GM12878 (cell line): ENCODE results near the gene GSK3A. TPM values are rescaled to one million over a fixed set of nuclear protein-coding genes. Genes with fewer than 3 reads are reported as not detected.

Experiments
- ATAC-seq: fragments of 200-7000 bp; cut with Tn5 transposase; 3 replicates; pipeline ENCODE4 v1.9.1; 2020; ENCODE audit warnings: mild to moderate bottlenecking, moderate library complexity
- BruUV-seq: library from RNA; stranded (reverse); fragments of 400-500 nt; replicated peaks from 2 replicates; lab custom pipeline; 2021; lab: Mats Ljungman, UMichigan
- CTCF ChIA-PET: fragments of 300-600 bp; sonication (Branson Sonifier 250); formaldehyde crosslinking; extraction: SDS; loops from one replicate; lab custom pipeline; 2021; ENCODE audit warnings: inconsistent platforms; lab: Yijun Ruan, JAX
- POLR2A ChIA-PET: fragments of 350-600 bp; formaldehyde crosslinking; extraction: SDS; loops from one replicate; lab custom pipeline; 2021; ENCODE audit warnings: inconsistent platforms; lab: Charles Lee
- RAD21 ChIA-PET: fragments of 300-600 bp; sonication (Branson Sonifier 250); formaldehyde crosslinking; loops from one replicate; lab custom pipeline; 2023; ENCODE audit warnings: antibody characterized with exemption; ENCODE audit not compliant: unreplicated experiment; lab: Charles Lee
- SMC1A ChIA-PET: fragments of 300-600 bp; sonication (Branson Sonifier 250); formaldehyde crosslinking; loops from one replicate; lab custom pipeline; 2023; ENCODE audit not compliant: unreplicated experiment, uncharacterized antibody; lab: Charles Lee
- DNase-seq: peaks from one replicate; pipeline ENCODE4 v3.0.0-alpha.2; 2011; ENCODE audit warnings: low read depth, low spot score
- FAIRE-seq: peaks from 3 replicates; lab custom pipeline; 2011; peaks lifted over from hg19 to GRCh38; lab: Jason Lieb, UNC
- H2AFZ ChIP-seq: 2 replicates; pipeline ENCODE4 v1.6.0; 2011; ENCODE audit warnings: low read depth, low read length, control low read depth; ENCODE audit not compliant: control insufficient read depth
- H3K27ac ChIP-seq: 2 replicates; pipeline ENCODE4 v1.5.1; 2011; ENCODE audit warnings: control low read depth; ENCODE audit not compliant: control insufficient read depth, insufficient read depth
- H3K27me3 ChIP-seq, 2 experiments: replicated peaks in 1 of 2; 2 replicates each; pipeline versions ENCODE4 v1.6.0 to v1.6.1; 2011; ENCODE audit warnings: low read length in 1 of 2; ENCODE audit not compliant: control insufficient read depth in 2 of 2, insufficient read depth in 2 of 2
- H3K36me3 ChIP-seq, 2 experiments: 2 replicates each; pipeline ENCODE4 v1.5.1; 2011; ENCODE audit warnings: low read length in 1 of 2; ENCODE audit not compliant: control insufficient read depth in 2 of 2, insufficient read depth in 2 of 2
- H3K4me1 ChIP-seq: 2 replicates; pipeline ENCODE4 v1.6.1; 2011; ENCODE audit warnings: mild to moderate bottlenecking, low read length, moderate library complexity, mixed read lengths; ENCODE audit not compliant: control insufficient read depth, insufficient read depth
- H3K4me2 ChIP-seq: 2 replicates; pipeline ENCODE4 v1.6.0; 2011; ENCODE audit warnings: control low read depth; ENCODE audit not compliant: control insufficient read depth, insufficient read depth
- H3K4me3 ChIP-seq: fragments of 200-600 bp; sonication (generic); 2 replicates; pipeline ENCODE4 v1.5.1; 2016
- H3K79me2 ChIP-seq: 2 replicates; pipeline ENCODE4 v1.6.0; 2011; ENCODE audit warnings: low read length; ENCODE audit not compliant: control insufficient read depth, insufficient read depth
- H3K9ac ChIP-seq: 2 replicates; pipeline ENCODE4 v1.8.0; 2011; ENCODE audit warnings: low read length, control low read depth, mixed read lengths; ENCODE audit not compliant: control insufficient read depth, insufficient read depth
- H3K9me3 ChIP-seq: replicated peaks from 3 replicates; pipeline ENCODE4 v1.5.1; 2011; ENCODE audit warnings: mild to moderate bottlenecking, low read length; ENCODE audit not compliant: control insufficient read depth, insufficient read depth
- H4K20me1 ChIP-seq: 2 replicates; pipeline ENCODE4 v1.6.0; 2011; ENCODE audit not compliant: control insufficient read depth, insufficient read depth
- CREB1 ChIP-seq: IDR thresholded peaks from 2 replicates; pipeline ENCODE4 v1.6.1; 2012; ENCODE audit warnings: low read depth, mild to moderate bottlenecking, inconsistent platforms
- EED ChIP-seq: sonication (generic); IDR thresholded peaks from 2 replicates; pipeline ENCODE4 v1.6.1; 2016; ENCODE audit warnings: antibody characterized with exemption, low read depth
- FOXK2 ChIP-seq: fragments of 450-650 bp; IDR thresholded peaks from 2 replicates; pipeline ENCODE4 v1.6.1; 2017; ENCODE audit warnings: mild to moderate bottlenecking, moderate library complexity
- HCFC1 ChIP-seq: fragments of 150-350 bp; IDR thresholded peaks from 2 replicates; pipeline ENCODE4 v1.6.1; 2014; ENCODE audit warnings: low read length
- HDAC2 ChIP-seq: fragments of 200-600 bp; sonication (generic); IDR thresholded peaks from 2 replicates; pipeline ENCODE4 v1.6.1; 2017
- JUND ChIP-seq: IDR thresholded peaks from 2 replicates; pipeline ENCODE4 v1.6.1; 2012; ENCODE audit warnings: low read depth, mild to moderate bottlenecking, low read length, improper control_type of control experiment, moderate library complexity
- PAX5 ChIP-seq: IDR thresholded peaks from 2 replicates; pipeline ENCODE4 v1.6.1; 2011; ENCODE audit warnings: low read depth, low read length, borderline replicate concordance
- PML ChIP-seq: IDR thresholded peaks from 2 replicates; pipeline ENCODE4 v1.6.1; 2012; ENCODE audit warnings: low read length, inconsistent platforms
- POLR2A ChIP-seq: IDR thresholded peaks from 2 replicates; pipeline ENCODE4 v1.6.1; 2011; ENCODE audit warnings: low read depth, mild to moderate bottlenecking, low read length
- SPI1 ChIP-seq: IDR thresholded peaks from 2 replicates; pipeline ENCODE4 v1.6.1; 2011; ENCODE audit warnings: low read depth, mild to moderate bottlenecking, low read length, moderate library complexity, borderline replicate concordance; ENCODE audit not compliant: insufficient read depth
- WGBS: methylation state at CpG from one replicate; pipeline ENCODE4 v1.1.6; 2016; ENCODE audit warnings: low lambda C conversion rate; ENCODE audit not compliant: insufficient replicate concordance, insufficient coverage; ENCODE audit errors: missing lambda C conversion rate; 5-methylcytosine and 5-hydroxymethylcytosine counted together
- in situ Hi-C: fragments of 300-500 bp; cut with MboI; formaldehyde crosslinking; loops from 9 replicates; pipeline ENCODE4 v1.14.3; 2018; ENCODE audit warnings: mixed read lengths
- intact Hi-C: fragments of 100-400 bp; cut with micrococcal nuclease; formaldehyde crosslinking; loops from one replicate; pipeline ENCODE4 v1.14.2; 2022; ENCODE audit not compliant: unreplicated experiment
- polyA plus RNA-seq, 11 experiments: library from polyadenylated mRNA; depleted of rRNA in 4 of 11; unstranded in 6 of 11; stranded (reverse) in 5 of 11; fragments of >200 nt; fragmentation: Nextera tagmentation in 4 of 11; fragmentation: Illumina TruSeq in 1 of 11; extraction: Ambion mirVana in 4 of 11; extraction: Trizol in 1 of 11; gene quantifications; 1 replicate in 1 of 11; 2 replicates in 10 of 11; pipeline versions ENCODE4 v1.2.1 to v1.2.3, GENCODE V29; 2011 to 2016; ENCODE audit warnings: inconsistent platforms in 2 of 11, missing spikeins in 2 of 11, low read depth in 1 of 11
- total RNA-seq, 4 experiments: library from RNA; depleted of rRNA in 3 of 4; stranded (reverse); fragments of >200 nt in 3 of 4; fragmentation: Illumina TruSeq in 1 of 4; extraction: Trizol in 1 of 4; gene quantifications; 2 replicates each; pipeline versions ENCODE4 v1.2.1 to v1.2.3, GENCODE V29; 2013 to 2021
- TF ChIP-seq, protein P1 (sequence below): fragments of 450-650 bp; formaldehyde crosslinking; IDR thresholded peaks from 2 replicates; pipeline ENCODE4 v1.4.0; 2022; ENCODE audit warnings: mild to moderate bottlenecking, moderate library complexity
- TF ChIP-seq, protein P2 (sequence below): IDR thresholded peaks from 2 replicates; pipeline ENCODE4 v1.6.1; 2012; ENCODE audit warnings: mild to moderate bottlenecking, low read depth, low read length

GSK3A gene
- total and polyA plus RNA-seq, 10 of the 15 experiments (the other 5 are each of a cell fraction or from before 2014, with no cell fraction given) = 1.00 to 47.9 (median 15.2) TPM

DNA sequence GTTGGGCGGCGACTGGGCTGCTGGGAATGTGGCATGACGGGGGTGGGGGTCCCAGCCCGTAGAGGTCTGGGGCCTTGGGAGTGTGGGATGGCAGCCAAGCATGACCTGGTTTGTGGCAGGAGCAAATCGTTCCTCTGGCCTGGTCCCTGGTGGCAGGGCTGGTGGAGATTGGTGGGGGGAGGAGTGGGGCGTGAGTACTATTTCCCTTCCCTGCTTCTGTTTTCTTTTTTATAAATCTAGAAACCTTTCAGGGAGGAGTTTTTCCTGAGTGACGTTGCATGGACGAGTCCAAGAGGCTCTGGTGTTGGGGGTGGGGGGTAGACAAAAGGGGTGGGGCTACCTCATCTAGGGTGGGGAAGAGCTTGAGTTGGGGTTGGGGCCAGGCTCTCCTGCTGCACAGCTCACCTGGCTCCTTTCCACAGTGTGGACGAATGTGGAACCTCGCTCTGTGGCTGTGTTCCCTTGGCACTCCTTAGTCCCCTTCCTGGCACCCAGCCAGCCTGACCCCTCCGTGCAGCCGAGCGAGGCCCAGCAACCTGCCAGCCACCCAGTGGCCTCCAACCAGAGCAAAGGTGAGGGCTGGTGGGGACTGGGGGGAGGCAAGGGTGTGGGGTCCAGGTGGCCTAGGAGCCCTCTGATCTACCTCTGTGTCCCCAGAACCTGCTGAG is 44.1 kb upstream of the GSK3A start:
- Histone ChIP-seq H3K27me3 (no peaks in the 10 kb centered on the region), H3K4me1 (peaks cover 35% of the 10 kb centered on the region), H3K4me3 (peak overlapping the region; percentile 96), H3K4me2 (peak overlapping the region; percentile 96), H4K20me1 (no peaks in the 10 kb centered on the region; the same call in 1 of the 2 replicates), H3K9ac (peak overlapping the region; percentile 57; the same call in 1 of the 2 replicates), H3K79me2 (peaks cover 21% of the 10 kb centered on the region), H2AFZ (no peak overlapping the region), H3K9me3 (no peaks in the 10 kb centered on the region), H3K27ac (peak overlapping the region; percentile 71), H3K36me3 (peaks cover 19 to 23% of the 10 kb centered on the region in 2 experiments)
- RAD21 ChIA-PET = no interaction called here
- no peak for ATAC-seq
- WGBS = 52% methylated on average over 13 of the region's 13 CpGs
- POLR2A ChIA-PET = interaction anchor here (0.5 kb wide), 1 partner anchor 314 kb away, joined by 4 read pairs; no protein-coding TSS in a partner anchor
- BruUV-seq = no TSS peak
- DNase-seq = no peak
- SMC1A ChIA-PET = interaction anchor here (0.7 kb wide), 1 partner anchor 11 kb away, joined by 3 read pairs; no protein-coding TSS in a partner anchor
- CTCF ChIA-PET = interaction anchor here (0.6 to 1.7 kb wide), 3 partner anchors 10 to 101 kb away, joined by 3 to 4 read pairs (median 4); no protein-coding TSS in a partner anchor
- intact Hi-C loops = no loop called here
- in situ Hi-C loops = no loop called here
- TF ChIP-seq PAX5 = peak; percentile 86
- peak; percentile 23; the same call in 1 of the 2 replicates for TF ChIP-seq POLR2A
- 0 out of 2 replicates have a peak, but pooled peaks have one; percentile 32 for TF ChIP-seq CREB1
- TF ChIP-seq JUND = 0 out of 2 replicates have a peak, but pooled peaks have one; percentile 17
- TF ChIP-seq EED = no peak
- TF ChIP-seq FOXK2 = no peak
- no peak for TF ChIP-seq PML
- TF ChIP-seq SPI1 = no peak
- no peak for TF ChIP-seq HCFC1
- TF ChIP-seq, protein P1, sequence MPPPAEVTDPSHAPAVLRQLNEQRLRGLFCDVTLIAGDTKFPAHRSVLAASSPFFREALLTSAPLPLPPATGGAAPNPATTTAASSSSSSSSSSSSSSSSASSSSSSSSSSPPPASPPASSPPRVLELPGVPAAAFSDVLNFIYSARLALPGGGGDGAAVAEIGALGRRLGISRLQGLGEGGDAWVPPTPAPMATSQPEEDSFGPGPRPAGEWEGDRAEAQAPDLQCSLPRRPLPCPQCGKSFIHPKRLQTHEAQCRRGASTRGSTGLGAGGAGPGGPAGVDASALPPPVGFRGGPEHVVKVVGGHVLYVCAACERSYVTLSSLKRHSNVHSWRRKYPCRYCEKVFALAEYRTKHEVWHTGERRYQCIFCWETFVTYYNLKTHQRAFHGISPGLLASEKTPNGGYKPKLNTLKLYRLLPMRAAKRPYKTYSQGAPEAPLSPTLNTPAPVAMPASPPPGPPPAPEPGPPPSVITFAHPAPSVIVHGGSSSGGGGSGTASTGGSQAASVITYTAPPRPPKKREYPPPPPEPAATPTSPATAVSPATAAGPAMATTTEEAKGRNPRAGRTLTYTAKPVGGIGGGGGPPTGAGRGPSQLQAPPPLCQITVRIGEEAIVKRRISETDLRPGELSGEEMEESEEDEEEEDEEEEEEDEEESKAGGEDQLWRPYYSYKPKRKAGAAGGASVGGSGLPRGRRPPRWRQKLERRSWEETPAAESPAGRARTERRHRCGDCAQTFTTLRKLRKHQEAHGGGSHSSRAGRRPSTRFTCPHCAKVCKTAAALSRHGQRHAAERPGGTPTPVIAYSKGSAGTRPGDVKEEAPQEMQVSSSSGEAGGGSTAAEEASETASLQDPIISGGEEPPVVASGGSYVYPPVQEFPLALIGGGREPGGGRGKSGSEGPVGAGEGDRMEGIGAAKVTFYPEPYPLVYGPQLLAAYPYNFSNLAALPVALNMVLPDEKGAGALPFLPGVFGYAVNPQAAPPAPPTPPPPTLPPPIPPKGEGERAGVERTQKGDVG (CRISPR knock-in tag) = no peak
- TF ChIP-seq, protein P2, sequence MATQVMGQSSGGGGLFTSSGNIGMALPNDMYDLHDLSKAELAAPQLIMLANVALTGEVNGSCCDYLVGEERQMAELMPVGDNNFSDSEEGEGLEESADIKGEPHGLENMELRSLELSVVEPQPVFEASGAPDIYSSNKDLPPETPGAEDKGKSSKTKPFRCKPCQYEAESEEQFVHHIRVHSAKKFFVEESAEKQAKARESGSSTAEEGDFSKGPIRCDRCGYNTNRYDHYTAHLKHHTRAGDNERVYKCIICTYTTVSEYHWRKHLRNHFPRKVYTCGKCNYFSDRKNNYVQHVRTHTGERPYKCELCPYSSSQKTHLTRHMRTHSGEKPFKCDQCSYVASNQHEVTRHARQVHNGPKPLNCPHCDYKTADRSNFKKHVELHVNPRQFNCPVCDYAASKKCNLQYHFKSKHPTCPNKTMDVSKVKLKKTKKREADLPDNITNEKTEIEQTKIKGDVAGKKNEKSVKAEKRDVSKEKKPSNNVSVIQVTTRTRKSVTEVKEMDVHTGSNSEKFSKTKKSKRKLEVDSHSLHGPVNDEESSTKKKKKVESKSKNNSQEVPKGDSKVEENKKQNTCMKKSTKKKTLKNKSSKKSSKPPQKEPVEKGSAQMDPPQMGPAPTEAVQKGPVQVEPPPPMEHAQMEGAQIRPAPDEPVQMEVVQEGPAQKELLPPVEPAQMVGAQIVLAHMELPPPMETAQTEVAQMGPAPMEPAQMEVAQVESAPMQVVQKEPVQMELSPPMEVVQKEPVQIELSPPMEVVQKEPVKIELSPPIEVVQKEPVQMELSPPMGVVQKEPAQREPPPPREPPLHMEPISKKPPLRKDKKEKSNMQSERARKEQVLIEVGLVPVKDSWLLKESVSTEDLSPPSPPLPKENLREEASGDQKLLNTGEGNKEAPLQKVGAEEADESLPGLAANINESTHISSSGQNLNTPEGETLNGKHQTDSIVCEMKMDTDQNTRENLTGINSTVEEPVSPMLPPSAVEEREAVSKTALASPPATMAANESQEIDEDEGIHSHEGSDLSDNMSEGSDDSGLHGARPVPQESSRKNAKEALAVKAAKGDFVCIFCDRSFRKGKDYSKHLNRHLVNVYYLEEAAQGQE = no peak
- no peak for TF ChIP-seq HDAC2
- FAIRE-seq = no peak
